Progenitor cell of endocrine pancreas (in vitro differentiated cells): ENCODE data around the gene TRAPPC8. TPM values are rescaled to one million over a fixed set of nuclear protein-coding genes. Genes with fewer than 3 reads are reported as not detected.

Experiments
- DNase-seq: peaks from one replicate; pipeline ENCODE4 v3.0.0; 2021; ENCODE audit warnings: low spot score; ENCODE audit not compliant: unreplicated experiment
- H3K27ac Mint-ChIP-seq: 2 replicates; pipeline ENCODE4 v1.8.0; 2021; ENCODE audit warnings: mild to moderate bottlenecking, moderate library complexity, mixed read lengths
- H3K27me3 Mint-ChIP-seq: 2 replicates; pipeline ENCODE4 v1.8.0; 2021; ENCODE audit warnings: mixed read lengths
- H3K36me3 Mint-ChIP-seq: 2 replicates; pipeline ENCODE4 v1.8.0; 2022; ENCODE audit warnings: mixed read lengths; ENCODE audit not compliant: insufficient read depth
- H3K4me1 Mint-ChIP-seq: 2 replicates; pipeline ENCODE4 v1.8.0; 2021; ENCODE audit warnings: low read depth, mixed read lengths
- H3K4me3 Mint-ChIP-seq: 2 replicates; pipeline ENCODE4 v1.8.0; 2021; ENCODE audit warnings: low read depth, mild to moderate bottlenecking, moderate library complexity, mixed read lengths
- H3K9me3 Mint-ChIP-seq: 2 replicates; pipeline ENCODE4 v1.8.0; 2021; ENCODE audit warnings: low read depth, mixed read lengths
- CTCF ChIP-seq: fragments of 200-600 bp; sonication (generic); IDR thresholded peaks from one replicate; pipeline ENCODE4 v1.5.0; 2021; ENCODE audit warnings: antibody characterized with exemption, mild to moderate bottlenecking; ENCODE audit not compliant: unreplicated experiment
- total RNA-seq: library from RNA; stranded (reverse); gene quantifications from 2 replicates; pipeline ENCODE4 v1.2.1, GENCODE V29; 2021

The TRAPPC8 gene
- total RNA-seq, 1 donor from 2014 or later, result 39.8 TPM

GRCh38 chr18:31789409-31789808 is 153.5 kb downstream of the TRAPPC8 start:
- no peaks in the 10 kb centered on the region for H3K36me3 Mint-ChIP-seq
- no peak for DNase-seq
- H3K27me3 Mint-ChIP-seq, result no peaks in the 10 kb centered on the region
- no peak for TF ChIP-seq CTCF
- H3K4me3 Mint-ChIP-seq, result no peak overlapping the region
- no peaks in the 10 kb centered on the region for H3K9me3 Mint-ChIP-seq
- peaks cover 4% of the 10 kb centered on the region for H3K4me1 Mint-ChIP-seq
- H3K27ac Mint-ChIP-seq, result no peak overlapping the region

- peaks cover under 1% of the 10 kb centered on the region for H3K4me1 Mint-ChIP-seq
- TF ChIP-seq CTCF, result no peak
- DNase-seq, result no peak
- no peak overlapping the region for H3K4me3 Mint-ChIP-seq
- peaks cover 6% of the 10 kb centered on the region for H3K36me3 Mint-ChIP-seq
- peaks cover 22% of the 10 kb centered on the region for H3K9me3 Mint-ChIP-seq
- H3K27me3 Mint-ChIP-seq, result no peaks in the 10 kb centered on the region
- no peak overlapping the region for H3K27ac Mint-ChIP-seq
These were observed 159.9 kb downstream of the TRAPPC8 start for GRCh38 chr18:31783059-31783458.

Other genes with a start within 250 kb of the TRAPPC8 start
- gene SLC25A52, start 182.2 kb downstream of the TRAPPC8 start, total RNA-seq, result not detected in 2 replicates
- gene RNF125, start 75.7 kb upstream of the TRAPPC8 start, total RNA-seq, result 2.6 and 2.8 TPM in 2 replicates
- 46.5 and 48.2 TPM in 2 replicates for gene RNF138, start 148.7 kb upstream of the TRAPPC8 start, total RNA-seq
- gene MEP1B, start 246.9 kb upstream of the TRAPPC8 start, total RNA-seq, result not detected in 2 replicates